HepG2 (cell line): ENCODE data around the gene C2CD3. TPM values are rescaled to one million over a fixed set of nuclear protein-coding genes. Genes with fewer than 3 reads are reported as not detected.

Experiments
- AGO2 ChIP-seq: fragments of 200-400 bp; formaldehyde crosslinking; optimal IDR thresholded peaks from 2 replicates; pipeline ENCODE3; 2017; ENCODE audit warnings: mild to moderate bottlenecking, low read depth, low read length, moderate library complexity
- GATAD2A ChIP-seq: IDR thresholded peaks from 2 replicates; pipeline ENCODE4 v1.6.1; 2016
- KIAA2018 ChIP-seq: sonication (generic); formaldehyde crosslinking; IDR thresholded peaks from 2 replicates; pipeline ENCODE4 v1.5.0; 2020; ENCODE audit warnings: mild to moderate bottlenecking, missing genetic modification reagents, borderline replicate concordance
- LCORL ChIP-seq, 2 experiments: fragments of 450-650 bp in 1 of 2; sonication (generic) in 1 of 2; formaldehyde crosslinking in 1 of 2; IDR thresholded peaks; 2 replicates each; pipeline versions ENCODE4 v1.5.0 to v1.6.1; 2017 to 2020; ENCODE audit warnings: antibody characterized with exemption in 1 of 2, missing genetic modification reagents in 1 of 2
- MAX ChIP-seq: IDR thresholded peaks from 2 replicates; pipeline ENCODE4 v1.6.1; 2012; ENCODE audit warnings: inconsistent platforms
- MXD1 ChIP-seq: sonication (generic); formaldehyde crosslinking; IDR thresholded peaks from 2 replicates; pipeline ENCODE4 v1.4.0; 2020; ENCODE audit warnings: mild to moderate bottlenecking, missing genetic modification reagents
- RXRB ChIP-seq: IDR thresholded peaks from 2 replicates; pipeline ENCODE4 v1.6.1; 2016; ENCODE audit warnings: borderline replicate concordance, missing genetic modification reagents, missing compliant biosample characterization
- SIX4 ChIP-seq: sonication (generic); formaldehyde crosslinking; IDR thresholded peaks from 2 replicates; pipeline ENCODE4 v1.4.0; 2020; ENCODE audit warnings: missing genetic modification reagents
- SP2 ChIP-seq: sonication (generic); formaldehyde crosslinking; IDR thresholded peaks from 2 replicates; pipeline ENCODE4 v1.5.1; 2020; ENCODE audit warnings: mild to moderate bottlenecking, missing genetic modification reagents
- STAT5B ChIP-seq: sonication (generic); formaldehyde crosslinking; IDR thresholded peaks from 2 replicates; pipeline ENCODE4 v1.4.0; 2020; ENCODE audit warnings: missing genetic modification reagents
- ZBTB1 ChIP-seq: sonication (generic); formaldehyde crosslinking; IDR thresholded peaks from 2 replicates; pipeline ENCODE4 v1.4.0; 2020; ENCODE audit warnings: missing genetic modification reagents, borderline replicate concordance
- ZNF362 ChIP-seq: sonication (generic); formaldehyde crosslinking; IDR thresholded peaks from 2 replicates; pipeline ENCODE4 v1.4.0; 2020; ENCODE audit warnings: missing genetic modification reagents, mild to moderate bottlenecking, borderline replicate concordance
- ZNF784 ChIP-seq: sonication (generic); formaldehyde crosslinking; IDR thresholded peaks from 2 replicates; pipeline ENCODE4 v1.5.1; 2020; ENCODE audit warnings: missing genetic modification reagents, mild to moderate bottlenecking, borderline replicate concordance
- polyA plus RNA-seq, 8 experiments: library from polyadenylated mRNA; depleted of rRNA in 3 of 8; stranded (reverse) in 7 of 8; unstranded in 1 of 8; fragments of >200 nt; fragmentation: Illumina TruSeq in 4 of 8; extraction: Trizol in 4 of 8; gene quantifications; 2 replicates each; pipeline versions ENCODE4 v1.2.1 to v1.2.3, GENCODE V29; 2011 to 2016; ENCODE audit warnings: low read depth in 4 of 8, missing spikeins in 1 of 8, mixed read lengths in 1 of 8; ENCODE audit not compliant: insufficient read depth in 1 of 8
- total RNA-seq, 5 experiments: library from RNA; depleted of rRNA; stranded (reverse); fragments of >200 nt; fragmentation: Illumina TruSeq; extraction: Trizol; gene quantifications; 2 replicates each; pipeline ENCODE4 v1.2.3, GENCODE V29; 2016; ENCODE audit warnings: low read depth in 1 of 5

C2CD3 gene
- total and polyA plus RNA-seq, 2 of the 13 experiments (the other 11 are each of a cell fraction or from before 2014, with no cell fraction given), result 5.5 to 6.4 TPM

- TF ChIP-seq RXRB (peak; percentile 76; the same call in 1 of the 2 replicates), ZNF784 (peak; percentile 50; the same call in 1 of the 2 replicates), AGO2 (no peak), ZBTB1 (CRISPR knock-in tag) (no peak), STAT5B (CRISPR knock-in tag) (no peak), SIX4 (CRISPR knock-in tag) (peak; percentile 72; the same call in 1 of the 2 replicates), SP2 (0 out of 2 replicates have a peak, but pooled peaks have one; percentile 20), KIAA2018 (CRISPR knock-in tag) (no peak), MAX (peak; percentile 90), GATAD2A (CRISPR knock-in tag) (no peak; the same call in none of the 2 replicates), LCORL (IDR thresholded peaks at IDR 0.05) (no peak), LCORL (CRISPR knock-in tag; IDR thresholded peaks at IDR 0.05) (peak; percentile 82), ZNF362 (CRISPR knock-in tag) (no peak), MXD1 (CRISPR knock-in tag) (peak; percentile 73; the same call in 1 of the 2 replicates)
Observed at GRCh38 chr11:74170694-74171629, at the start of gene C2CD3, which contains the start of gene PPME1 (continued).
